Measurements from ENCODE around the gene SEMA3C.
A peak's percentile ranks its signal among the peaks of the same experiment; 100 is the strongest.

The SEMA3C gene

DNA sequence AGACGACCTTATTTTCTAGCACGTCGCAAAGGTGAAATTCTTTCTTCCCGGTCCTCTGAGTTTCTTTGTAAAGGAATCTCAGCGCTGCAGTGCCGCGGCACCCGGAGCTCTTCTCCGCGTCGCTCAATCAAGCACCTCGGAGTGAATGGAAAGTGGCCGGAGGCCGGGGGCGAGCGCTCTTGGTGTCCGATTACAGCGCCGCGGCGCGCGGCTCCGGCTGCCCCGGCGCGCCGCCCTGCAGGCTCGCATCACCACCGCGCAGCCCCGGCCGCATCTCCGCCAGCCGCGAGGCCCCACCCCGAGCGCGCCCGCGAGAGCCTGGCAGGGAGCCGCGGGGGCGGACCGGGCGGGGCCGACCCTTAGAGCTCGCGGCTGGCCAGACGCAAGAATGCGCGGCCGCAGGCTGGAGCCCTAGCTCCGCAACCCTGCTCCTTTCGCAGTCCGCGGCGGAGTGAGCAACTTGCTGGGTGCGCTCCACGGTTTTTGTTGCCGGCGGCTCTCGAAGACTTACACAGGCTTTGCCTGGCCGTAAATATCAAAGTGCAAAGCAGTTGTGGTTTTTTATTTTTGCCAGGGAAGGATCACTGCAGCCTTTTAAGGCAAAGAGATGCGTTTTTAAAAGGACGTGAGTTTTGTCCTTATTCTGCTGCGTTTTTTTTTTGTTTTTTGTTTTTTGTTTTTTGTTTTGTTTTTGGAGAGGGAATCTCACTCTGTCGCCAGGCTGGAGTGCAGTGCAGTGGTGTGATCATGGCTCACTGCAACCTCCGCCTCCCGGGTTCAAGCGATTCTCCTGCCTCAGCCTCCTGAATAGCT lies at the start of gene SEMA3C:
Gene SEMA3C, minus strand, starts transcription at position 143 of the 813 bp plus-strand sequence. CDS start 2,270 bp downstream, outside the sequence.
- Histone ChIP-seq H3K4me3 (ENCODE audit: low read depth, low read length) (peak within 1 kb of the TSS; percentile 99), H3K27me3 (ENCODE audit: insufficient read depth, low read length) (no peaks in the 10 kb centered on the region), H3K27ac (ENCODE audit: low read depth, low read length) (peak within 1 kb of the TSS; percentile 66), H2AFZ (ENCODE audit: low read length, unreplicated experiment) (peak within 1 kb of the TSS; percentile 48), H3K4me1 (ENCODE audit: control insufficient read depth, insufficient read depth, low read length, unreplicated experiment) (peaks cover 43% of the 10 kb centered on the region), H3K36me3 (ENCODE audit: insufficient read depth, low read length) (peaks cover 21% of the 10 kb centered on the region), H3K79me2 (ENCODE audit: control insufficient read depth, insufficient read depth, low read length, unreplicated experiment) (peaks cover 44% of the 10 kb centered on the region)

GRCh38 chr7:80968606-80969005 lies 49.8 kb upstream of the SEMA3C start:
- H3K36me3 ChIP-seq (ENCODE audit: insufficient read depth, low read length), result no peaks in the 10 kb centered on the region
- H3K79me2 ChIP-seq (ENCODE audit: control insufficient read depth, insufficient read depth, low read length, unreplicated experiment), result no peaks in the 10 kb centered on the region
- H3K4me1 ChIP-seq (ENCODE audit: control insufficient read depth, insufficient read depth, low read length, unreplicated experiment), result no peaks in the 10 kb centered on the region
- H3K4me3 ChIP-seq (ENCODE audit: low read depth, low read length), result no peak overlapping the region
- no peaks in the 10 kb centered on the region for H3K27me3 ChIP-seq (ENCODE audit: insufficient read depth, low read length)
- no peak overlapping the region for H3K27ac ChIP-seq (ENCODE audit: low read depth, low read length)
- H2AFZ ChIP-seq (ENCODE audit: low read length, unreplicated experiment), result no peak overlapping the region

- Histone ChIP-seq H3K4me1 (ENCODE audit: control insufficient read depth, insufficient read depth, low read length, unreplicated experiment) (no peaks in the 10 kb centered on the region), H3K4me3 (ENCODE audit: low read depth, low read length) (no peak overlapping the region), H3K27ac (ENCODE audit: low read depth, low read length) (no peak overlapping the region), H2AFZ (ENCODE audit: low read length, unreplicated experiment) (no peak overlapping the region), H3K36me3 (ENCODE audit: insufficient read depth, low read length) (no peaks in the 10 kb centered on the region), H3K79me2 (ENCODE audit: control insufficient read depth, insufficient read depth, low read length, unreplicated experiment) (no peaks in the 10 kb centered on the region), H3K27me3 (ENCODE audit: insufficient read depth, low read length) (no peaks in the 10 kb centered on the region)
These were observed 49.1 kb upstream of the SEMA3C start for GRCh38 chr7:80967917-80968297.

DNA sequence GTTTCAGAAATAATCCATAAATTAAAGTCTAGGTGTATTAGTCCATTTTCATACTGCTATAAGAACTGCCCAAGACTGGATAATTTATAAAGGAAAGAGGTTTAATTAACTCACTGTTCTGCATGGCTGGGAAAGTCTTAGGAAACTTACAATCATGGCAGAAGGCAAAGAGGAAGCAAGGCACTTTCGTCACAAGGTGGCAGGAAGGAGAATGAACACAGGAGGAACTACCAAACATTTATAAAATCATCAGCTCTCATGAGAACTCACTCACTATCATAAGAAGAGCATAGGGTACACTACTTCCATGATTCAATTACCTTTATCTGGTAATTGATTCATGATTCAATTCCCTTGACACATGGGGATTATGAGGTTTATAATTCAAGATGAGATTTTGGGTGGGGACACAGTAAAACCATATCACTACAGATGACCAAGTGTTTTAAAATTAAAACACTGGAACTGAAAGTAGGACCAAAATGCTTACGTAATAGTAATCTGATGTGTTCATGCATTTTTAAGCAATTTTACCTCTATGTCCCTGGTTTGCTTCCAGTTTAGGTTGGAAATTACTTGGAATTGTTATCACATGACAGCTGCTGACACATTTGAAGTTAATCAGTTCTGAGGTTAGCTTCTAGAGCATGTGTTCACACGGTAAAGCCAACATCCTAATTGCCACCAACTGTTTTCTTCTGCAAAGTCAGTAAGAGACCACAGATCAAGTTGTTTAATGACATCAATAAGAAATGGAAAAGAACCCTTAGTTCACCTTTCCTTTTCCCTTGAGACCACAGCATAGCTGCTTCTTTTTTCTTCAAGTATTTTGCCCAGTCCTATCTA lies 48.4 kb upstream of the SEMA3C start:
- H3K4me3 ChIP-seq (ENCODE audit: low read depth, low read length), result no peak overlapping the region
- no peak overlapping the region for H3K27ac ChIP-seq (ENCODE audit: low read depth, low read length)
- no peaks in the 10 kb centered on the region for H3K36me3 ChIP-seq (ENCODE audit: insufficient read depth, low read length)
- H3K79me2 ChIP-seq (ENCODE audit: control insufficient read depth, insufficient read depth, low read length, unreplicated experiment), result no peaks in the 10 kb centered on the region
- no peaks in the 10 kb centered on the region for H3K27me3 ChIP-seq (ENCODE audit: insufficient read depth, low read length)
- H2AFZ ChIP-seq (ENCODE audit: low read length, unreplicated experiment), result no peak overlapping the region
- H3K4me1 ChIP-seq (ENCODE audit: control insufficient read depth, insufficient read depth, low read length, unreplicated experiment), result no peaks in the 10 kb centered on the region

GRCh38 chr7:80960244-80960795 lies 41.5 kb upstream of the SEMA3C start:
- H2AFZ ChIP-seq (ENCODE audit: low read length, unreplicated experiment), result no peak overlapping the region
- no peak overlapping the region for H3K4me3 ChIP-seq (ENCODE audit: low read depth, low read length)
- peaks cover 4% of the 10 kb centered on the region for H3K4me1 ChIP-seq (ENCODE audit: control insufficient read depth, insufficient read depth, low read length, unreplicated experiment)
- no peaks in the 10 kb centered on the region for H3K27me3 ChIP-seq (ENCODE audit: insufficient read depth, low read length)
- no peaks in the 10 kb centered on the region for H3K36me3 ChIP-seq (ENCODE audit: insufficient read depth, low read length)
- no peaks in the 10 kb centered on the region for H3K79me2 ChIP-seq (ENCODE audit: control insufficient read depth, insufficient read depth, low read length, unreplicated experiment)
- no peak overlapping the region for H3K27ac ChIP-seq (ENCODE audit: low read depth, low read length)

GRCh38 chr7:80957226-80957777 lies 38.5 kb upstream of the SEMA3C start:
- Histone ChIP-seq H3K4me1 (ENCODE audit: control insufficient read depth, insufficient read depth, low read length, unreplicated experiment) (peaks cover 4% of the 10 kb centered on the region), H3K27me3 (ENCODE audit: insufficient read depth, low read length) (no peaks in the 10 kb centered on the region), H3K36me3 (ENCODE audit: insufficient read depth, low read length) (no peaks in the 10 kb centered on the region), H2AFZ (ENCODE audit: low read length, unreplicated experiment) (no peak overlapping the region), H3K4me3 (ENCODE audit: low read depth, low read length) (no peak overlapping the region), H3K79me2 (ENCODE audit: control insufficient read depth, insufficient read depth, low read length, unreplicated experiment) (no peaks in the 10 kb centered on the region), H3K27ac (ENCODE audit: low read depth, low read length) (no peak overlapping the region)

DNA sequence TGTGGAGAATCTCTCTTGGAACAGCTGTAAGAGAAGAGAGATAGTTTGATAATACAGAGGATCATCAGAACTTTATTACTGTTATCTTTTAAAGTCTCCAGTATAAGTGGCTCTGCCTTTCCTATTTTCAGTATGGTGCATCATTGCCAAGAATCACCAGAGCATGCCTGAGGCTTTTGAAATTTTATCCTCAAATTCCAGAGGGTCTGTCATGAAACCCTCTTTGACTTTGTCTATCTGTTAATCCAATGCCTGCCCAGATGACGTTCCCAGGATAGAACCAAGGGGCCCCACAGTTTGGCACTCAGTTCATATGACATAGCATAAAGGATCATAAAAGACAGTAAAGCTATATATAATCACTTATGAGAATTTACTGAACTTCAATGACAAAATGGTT lies 35.3 kb upstream of the SEMA3C start:
- H3K27ac ChIP-seq (ENCODE audit: low read depth, low read length), result no peak overlapping the region
- H3K4me1 ChIP-seq (ENCODE audit: control insufficient read depth, insufficient read depth, low read length, unreplicated experiment), result no peaks in the 10 kb centered on the region
- no peaks in the 10 kb centered on the region for H3K27me3 ChIP-seq (ENCODE audit: insufficient read depth, low read length)
- no peaks in the 10 kb centered on the region for H3K36me3 ChIP-seq (ENCODE audit: insufficient read depth, low read length)
- no peak overlapping the region for H3K4me3 ChIP-seq (ENCODE audit: low read depth, low read length)
- no peaks in the 10 kb centered on the region for H3K79me2 ChIP-seq (ENCODE audit: control insufficient read depth, insufficient read depth, low read length, unreplicated experiment)
- H2AFZ ChIP-seq (ENCODE audit: low read length, unreplicated experiment), result no peak overlapping the region

GRCh38 chr7:80950550-80950967 lies 31.7 kb upstream of the SEMA3C start:
- no peaks in the 10 kb centered on the region for H3K36me3 ChIP-seq (ENCODE audit: insufficient read depth, low read length)
- H3K79me2 ChIP-seq (ENCODE audit: control insufficient read depth, insufficient read depth, low read length, unreplicated experiment), result no peaks in the 10 kb centered on the region
- H2AFZ ChIP-seq (ENCODE audit: low read length, unreplicated experiment), result no peak overlapping the region
- no peaks in the 10 kb centered on the region for H3K4me1 ChIP-seq (ENCODE audit: control insufficient read depth, insufficient read depth, low read length, unreplicated experiment)
- H3K4me3 ChIP-seq (ENCODE audit: low read depth, low read length), result no peak overlapping the region
- no peaks in the 10 kb centered on the region for H3K27me3 ChIP-seq (ENCODE audit: insufficient read depth, low read length)
- H3K27ac ChIP-seq (ENCODE audit: low read depth, low read length), result no peak overlapping the region

DNA sequence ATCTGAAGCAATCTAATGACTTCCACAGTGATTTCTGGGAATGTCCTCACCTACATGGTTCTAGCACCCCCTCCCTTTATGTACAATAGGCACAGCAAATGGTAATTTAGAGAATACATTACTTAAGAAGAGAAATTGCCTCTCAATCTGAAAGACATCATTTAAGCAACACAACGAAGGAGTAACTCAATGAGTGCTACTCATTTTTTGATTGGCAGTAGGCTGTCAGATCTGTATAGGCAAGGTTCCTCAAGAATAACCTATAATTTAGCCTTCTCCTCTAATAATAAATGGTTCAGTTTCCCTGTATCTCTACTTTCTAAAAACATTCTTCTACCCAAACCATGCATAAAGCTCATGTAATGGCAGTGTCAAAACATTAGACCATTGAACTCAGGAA lies 30.6 kb upstream of the SEMA3C start:
- H2AFZ ChIP-seq (ENCODE audit: low read length, unreplicated experiment), result no peak overlapping the region
- no peaks in the 10 kb centered on the region for H3K27me3 ChIP-seq (ENCODE audit: insufficient read depth, low read length)
- no peak overlapping the region for H3K4me3 ChIP-seq (ENCODE audit: low read depth, low read length)
- H3K79me2 ChIP-seq (ENCODE audit: control insufficient read depth, insufficient read depth, low read length, unreplicated experiment), result no peaks in the 10 kb centered on the region
- no peaks in the 10 kb centered on the region for H3K4me1 ChIP-seq (ENCODE audit: control insufficient read depth, insufficient read depth, low read length, unreplicated experiment)
- no peaks in the 10 kb centered on the region for H3K36me3 ChIP-seq (ENCODE audit: insufficient read depth, low read length)
- no peak overlapping the region for H3K27ac ChIP-seq (ENCODE audit: low read depth, low read length)

DNA sequence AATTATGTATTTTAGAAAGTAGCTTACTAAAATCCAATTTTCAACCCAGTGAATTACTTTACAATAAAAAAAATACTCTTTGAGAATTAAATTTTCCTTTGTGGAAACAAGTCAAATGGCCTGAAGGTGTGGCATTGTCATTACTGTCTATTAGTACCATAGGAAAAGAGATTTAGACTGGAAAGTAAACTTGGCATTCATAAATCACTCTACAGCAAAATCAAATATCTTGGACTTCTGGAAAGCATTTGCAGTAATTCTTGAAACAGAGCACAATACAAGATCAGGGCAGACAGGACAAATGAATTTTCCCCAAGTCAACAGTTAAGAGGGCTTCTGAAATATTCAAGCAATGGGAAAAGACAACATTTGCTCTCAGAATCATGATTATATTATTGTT lies 28.0 kb upstream of the SEMA3C start:
- H3K36me3 ChIP-seq (ENCODE audit: insufficient read depth, low read length), result no peaks in the 10 kb centered on the region
- no peak overlapping the region for H3K4me3 ChIP-seq (ENCODE audit: low read depth, low read length)

More for the DNA sequence above, 28.0 kb upstream of the SEMA3C start:
- Histone ChIP-seq H3K79me2 (ENCODE audit: control insufficient read depth, insufficient read depth, low read length, unreplicated experiment) (no peaks in the 10 kb centered on the region), H2AFZ (ENCODE audit: low read length, unreplicated experiment) (no peak overlapping the region), H3K27me3 (ENCODE audit: insufficient read depth, low read length) (no peaks in the 10 kb centered on the region), H3K4me1 (ENCODE audit: control insufficient read depth, insufficient read depth, low read length, unreplicated experiment) (peaks cover 15% of the 10 kb centered on the region), H3K27ac (ENCODE audit: low read depth, low read length) (no peak overlapping the region)
